Activated T-helper 9 cell treated with anti-CD3 and anti-CD28 coated beads, Interleukin-2, amount 50 U/mL, for 16 hours (primary cell): ENCODE measurements around the gene HMGCLL1.

ENCODE experiments used
- DNase-seq: peaks from one replicate; pipeline ENCODE4 v3.0.0-alpha.2; 2020; ENCODE audit warnings: low read depth

HMGCLL1 gene

GRCh38 chr6:55578537-55579363 lies at the start of gene HMGCLL1:
TSS of gene HMGCLL1 (minus strand) at chr6:55579192. CDS start at chr6:55579055, 137 bp downstream.
- DNase-seq = no peak

GRCh38 chr6:55621993-55622392 lies 43.0 kb upstream of the HMGCLL1 start:
- no peak for DNase-seq

- no peak for DNase-seq
These were observed 42.3 kb upstream of the HMGCLL1 start for GRCh38 chr6:55621244-55621643.

GRCh38 chr6:55617272-55617671 lies 38.3 kb upstream of the HMGCLL1 start:
- DNase-seq = no peak

GRCh38 chr6:55604021-55604420 lies 25.0 kb upstream of the HMGCLL1 start:
- no peak for DNase-seq

- no peak for DNase-seq
These were observed 22.1 kb upstream of the HMGCLL1 start for GRCh38 chr6:55601120-55601519.

GRCh38 chr6:55594442-55594841 lies 15.4 kb upstream of the HMGCLL1 start:
- DNase-seq = no peak

GRCh38 chr6:55584654-55585354 lies 5.8 kb upstream of the HMGCLL1 start:
- no peak for DNase-seq

- DNase-seq = no peak
These were observed 2.2 kb downstream of the HMGCLL1 start for GRCh38 chr6:55576811-55577210.

GRCh38 chr6:55574556-55574955 lies 4.4 kb downstream of the HMGCLL1 start:
- DNase-seq = no peak

GRCh38 chr6:55569638-55570037 lies 9.4 kb downstream of the HMGCLL1 start:
- DNase-seq = no peak

GRCh38 chr6:55568808-55569439 lies 10.1 kb downstream of the HMGCLL1 start:
- no peak for DNase-seq

- no peak for DNase-seq
These were observed 11.4 kb downstream of the HMGCLL1 start for GRCh38 chr6:55567558-55567957.

- DNase-seq = no peak
These were observed 12.8 kb downstream of the HMGCLL1 start for GRCh38 chr6:55566036-55566710.

- DNase-seq = no peak
These were observed 16.7 kb downstream of the HMGCLL1 start for GRCh38 chr6:55562318-55562717.

GRCh38 chr6:55560290-55560885 lies 18.6 kb downstream of the HMGCLL1 start:
- no peak for DNase-seq

GRCh38 chr6:55557146-55557545 lies 21.8 kb downstream of the HMGCLL1 start:
- DNase-seq = no peak

GRCh38 chr6:55545791-55546190 lies 33.2 kb downstream of the HMGCLL1 start:
- no peak for DNase-seq

- DNase-seq = no peak
These were observed 35.2 kb downstream of the HMGCLL1 start for GRCh38 chr6:55543633-55544309.

GRCh38 chr6:55541024-55541423 lies 38.0 kb downstream of the HMGCLL1 start:
- no peak for DNase-seq

- DNase-seq = no peak
These were observed 42.5 kb downstream of the HMGCLL1 start for GRCh38 chr6:55536391-55536956.
